ENCODE measurements around the gene EHBP1.
"Not testable (repeated sequence)": the region's sequence is repeated elsewhere in the genome, so short reads cannot be mapped to it uniquely, and the experiment has no call there.

Gene EHBP1

DNA sequence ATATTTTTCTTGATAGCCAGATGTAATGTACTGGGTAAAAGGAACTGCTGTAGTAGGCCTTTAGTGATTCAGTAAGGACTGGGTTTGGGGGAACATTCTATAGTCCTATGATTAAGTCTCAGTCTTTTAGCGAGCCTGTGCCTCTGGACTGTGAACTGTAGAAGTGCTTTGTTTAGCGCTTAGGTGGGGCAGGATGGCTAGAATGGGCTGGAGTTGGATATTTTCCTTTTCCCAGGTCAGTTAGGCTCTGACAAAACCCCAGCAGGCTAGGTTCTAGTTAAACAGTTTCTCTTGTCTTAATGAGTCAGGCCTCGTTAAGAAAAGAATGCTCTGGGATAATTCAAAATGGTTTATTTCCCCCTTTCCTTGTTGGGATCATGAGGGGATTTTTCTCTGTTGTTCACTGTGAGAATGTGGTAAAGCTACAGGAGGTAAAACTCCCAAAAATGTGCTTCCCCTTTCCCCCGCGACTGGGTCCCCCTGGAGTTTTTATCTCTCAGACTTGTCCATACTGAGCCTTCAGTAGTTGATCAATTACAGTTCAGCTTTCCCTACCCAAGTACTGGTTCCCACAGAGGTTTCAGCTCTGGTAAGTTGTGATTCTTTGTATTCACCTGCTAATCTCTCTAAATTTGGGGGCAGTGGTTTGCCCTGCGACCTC, 31.5 kb downstream of the EHBP1 start:
- no peak for DNase-seq

DNA sequence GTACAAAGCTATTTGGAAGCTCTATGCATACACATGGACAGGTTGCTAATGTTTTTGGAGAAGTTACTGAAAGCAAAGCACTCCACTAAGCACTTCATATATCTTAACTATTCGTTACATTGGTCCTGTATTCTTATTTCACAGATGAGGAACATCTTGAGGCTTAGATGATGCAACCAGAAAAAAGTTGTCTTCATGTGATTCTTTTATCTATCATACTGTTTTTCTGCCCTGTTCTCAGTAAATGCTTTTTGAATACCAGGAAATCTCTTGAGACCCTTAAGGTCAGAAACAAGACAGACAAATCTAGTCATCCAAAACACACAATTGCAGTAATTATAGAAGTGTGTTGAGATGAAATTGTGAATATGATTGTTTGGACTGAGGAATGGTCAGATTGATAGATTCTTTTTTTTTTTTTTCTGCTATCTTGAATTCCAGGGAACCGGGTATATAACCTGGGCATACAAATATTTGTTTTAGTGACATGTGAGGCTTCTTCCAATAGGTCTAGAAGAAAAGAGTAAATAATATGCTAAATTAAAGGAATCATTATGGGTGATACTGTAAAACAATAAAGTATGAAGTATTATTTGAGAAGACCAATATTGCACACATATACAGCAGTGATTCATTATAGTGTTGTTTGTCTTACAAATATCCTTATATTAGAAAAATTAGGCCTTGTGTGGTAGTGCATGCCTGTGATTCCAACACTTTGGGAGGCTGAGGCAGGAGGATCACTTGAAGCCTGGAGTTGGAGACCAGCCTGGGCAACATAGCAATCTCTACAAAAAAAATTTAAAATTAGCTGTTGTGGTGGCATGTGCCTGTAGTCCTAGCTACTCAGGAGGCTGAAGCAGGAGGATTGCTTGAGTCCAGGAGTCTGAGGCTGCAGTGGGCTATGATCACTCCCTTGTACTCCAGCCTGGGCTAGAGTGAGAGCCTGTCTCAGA, 33.7 kb downstream of the EHBP1 start:
- no peak for DNase-seq

DNA sequence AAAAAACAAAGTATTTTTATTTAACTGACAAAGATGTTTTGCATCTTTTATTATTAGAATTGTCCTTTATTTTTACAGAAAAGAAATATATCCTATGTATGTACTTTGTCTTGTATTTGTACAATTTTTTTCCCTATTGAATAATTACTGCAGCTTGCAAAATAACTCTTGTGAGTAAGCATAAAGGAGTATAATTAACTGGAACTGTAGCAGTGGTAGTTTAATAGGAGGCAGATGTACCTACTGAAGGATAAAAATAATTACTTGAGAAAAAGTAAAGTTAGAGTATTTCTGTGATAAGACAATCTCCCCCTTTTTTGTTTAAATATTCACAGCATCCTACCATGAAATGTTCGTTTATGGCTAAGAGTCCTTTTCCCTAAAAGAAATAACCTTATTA, 34.7 kb downstream of the EHBP1 start:
- DNase-seq, result no peak

DNA sequence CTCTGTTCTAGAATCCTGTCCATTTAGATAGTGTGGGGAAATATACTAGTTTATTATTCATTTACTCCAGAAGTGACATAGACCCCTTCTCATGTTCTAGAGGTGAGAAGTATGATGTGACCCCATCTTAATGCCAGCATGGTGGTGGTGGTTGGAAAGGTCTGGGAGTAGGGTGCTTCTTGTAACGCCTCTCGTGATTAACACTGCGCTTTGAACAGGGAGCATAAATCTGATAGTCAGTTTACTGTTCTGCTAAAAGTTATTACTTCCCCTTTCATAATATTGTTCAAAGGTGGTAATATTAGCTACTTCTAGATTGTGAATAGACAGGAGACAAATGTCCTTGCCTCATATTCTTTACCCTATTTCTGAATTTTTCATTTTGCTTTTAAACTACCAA, 35.6 kb downstream of the EHBP1 start:
- no peak for DNase-seq

DNA sequence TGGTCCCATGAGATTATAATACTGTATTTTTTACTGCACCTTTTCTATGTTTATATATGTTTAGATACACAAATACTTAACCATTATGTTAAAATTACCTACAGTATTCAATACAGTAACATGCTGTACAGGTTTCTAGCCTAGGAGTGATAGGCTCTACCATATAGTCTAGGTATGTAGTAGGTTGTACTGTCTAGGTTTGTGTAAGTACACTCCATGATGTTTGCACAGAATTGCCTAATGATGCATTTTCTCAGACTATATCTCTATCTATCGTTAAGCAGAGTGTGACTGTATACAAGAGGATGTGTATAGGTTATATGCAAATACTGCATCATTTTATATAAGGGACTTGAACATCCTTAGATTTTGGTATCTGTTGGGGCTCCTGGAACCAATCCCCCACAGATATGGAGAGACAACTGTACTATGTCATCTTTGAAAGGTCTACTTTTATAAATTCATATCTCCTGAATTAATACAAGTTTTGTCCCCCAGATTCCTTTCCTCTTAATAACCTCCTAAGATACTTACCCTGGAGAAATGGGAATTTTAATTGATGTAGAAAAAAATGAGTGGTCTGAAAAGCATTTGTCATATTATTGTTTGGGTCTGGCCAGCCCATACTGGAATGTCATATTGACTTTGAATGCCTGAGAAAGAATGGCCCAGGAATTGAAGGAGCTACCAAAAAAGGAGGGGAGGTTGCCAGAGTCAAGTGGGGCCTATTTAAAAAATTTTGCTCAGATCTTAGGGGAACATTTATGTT, 36.6 kb downstream of the EHBP1 start:
- DNase-seq, result no peak

DNA sequence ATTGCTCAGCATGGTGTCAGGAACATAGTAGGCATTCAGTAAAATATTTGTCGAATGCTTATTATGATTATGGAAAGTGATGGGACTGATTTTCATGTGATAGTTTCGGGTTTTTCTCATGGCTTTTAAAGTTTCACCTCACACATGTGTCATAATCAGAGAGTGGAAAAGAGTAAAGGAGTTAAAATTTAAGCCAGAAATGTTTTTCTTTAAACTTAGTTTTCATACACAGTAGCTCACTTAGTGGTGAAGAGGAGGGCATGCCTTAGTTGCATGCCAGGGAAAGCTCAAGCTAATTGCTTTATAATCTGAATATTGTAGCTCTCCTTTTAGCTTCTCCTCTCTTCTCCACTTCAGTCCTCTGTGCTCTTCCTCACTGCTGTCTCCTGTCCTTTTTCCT, 38.0 kb downstream of the EHBP1 start:
- no peak for DNase-seq

DNA sequence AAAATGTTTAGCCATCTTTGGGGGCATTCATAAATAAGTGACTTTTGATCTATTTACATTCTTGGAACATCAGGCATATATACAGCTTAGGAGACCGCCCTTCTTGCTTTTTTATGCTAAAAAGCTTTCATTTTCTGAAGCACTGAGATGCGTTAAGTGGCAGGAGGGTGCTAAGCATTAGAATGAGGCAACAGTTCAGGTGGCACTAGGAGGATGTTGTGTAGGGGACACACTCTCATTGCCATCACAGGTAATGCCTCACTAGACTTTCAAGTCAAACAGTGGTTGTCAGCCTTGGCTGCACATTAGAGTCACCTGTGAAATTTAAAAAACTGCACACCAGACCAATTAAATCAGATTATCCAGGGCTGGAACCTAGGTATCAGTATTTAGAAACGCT, 39.1 kb downstream of the EHBP1 start:
- no peak for DNase-seq

DNA sequence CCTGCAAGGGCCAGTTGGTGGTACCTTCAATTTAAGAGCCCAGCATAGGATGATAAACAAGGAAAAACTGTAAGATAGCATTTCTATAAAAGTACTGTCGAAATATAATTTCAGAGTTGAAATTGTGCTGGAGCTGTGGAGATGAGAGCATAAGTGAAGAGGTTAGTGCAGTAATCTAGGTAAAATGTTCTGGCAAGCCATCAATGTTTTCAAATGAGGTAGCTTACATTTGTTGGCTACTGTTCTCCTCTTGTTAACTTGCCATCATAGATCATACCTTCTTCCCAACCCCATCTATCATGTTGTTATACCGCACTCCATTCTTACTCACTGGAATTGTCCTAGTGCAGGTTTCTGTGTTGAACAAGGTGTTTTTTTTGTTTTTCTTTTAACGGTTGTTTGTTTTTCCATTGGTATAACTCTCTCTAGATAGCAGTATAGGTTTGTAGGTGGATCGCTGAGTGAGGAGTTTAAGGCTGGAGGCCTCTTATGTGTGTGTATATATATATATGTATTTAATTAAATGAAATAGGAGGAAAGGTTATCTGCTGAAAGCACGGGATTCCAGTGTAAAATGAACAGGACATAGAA, 40.5 kb downstream of the EHBP1 start:
- DNase-seq, result no peak

DNA sequence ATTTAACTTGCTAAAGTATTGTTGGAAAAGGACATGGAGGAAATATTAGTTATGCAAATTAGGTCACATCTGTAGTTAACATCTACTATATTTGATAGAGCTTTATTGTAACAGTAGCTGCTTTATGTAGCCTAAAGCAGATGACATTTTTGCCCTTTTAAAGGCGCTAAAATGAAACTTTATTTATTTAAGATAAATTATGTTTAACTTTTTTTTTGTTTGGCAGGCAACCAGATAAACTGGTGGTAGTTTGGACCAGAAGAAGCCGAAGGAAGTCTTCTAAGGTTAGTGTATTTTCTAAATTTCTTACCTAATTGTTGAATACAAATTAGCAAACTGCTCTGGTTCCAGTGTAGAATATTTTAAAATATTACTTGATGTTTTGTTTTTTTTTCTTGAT, 41.7 kb downstream of the EHBP1 start:
- DNase-seq, result no peak

DNA sequence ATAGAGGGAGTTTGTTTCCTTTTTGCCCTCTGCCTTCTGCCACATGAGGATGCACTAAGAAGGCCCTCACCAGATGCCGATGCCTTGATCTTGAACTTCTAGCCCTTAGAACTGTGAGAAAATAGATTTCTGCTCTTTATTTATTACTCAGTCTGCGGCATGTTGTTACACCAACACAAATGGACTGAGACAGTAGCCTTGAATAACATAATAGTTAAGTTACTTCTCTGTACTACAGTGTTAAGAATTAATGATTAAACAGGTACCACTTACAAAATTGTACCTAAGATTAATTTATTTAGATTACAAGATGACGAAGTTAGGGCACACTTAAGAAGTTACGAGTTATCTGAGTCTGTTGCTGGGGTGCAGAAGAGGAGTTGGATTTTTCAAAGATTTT, 42.4 kb downstream of the EHBP1 start:
- no peak for DNase-seq

DNA sequence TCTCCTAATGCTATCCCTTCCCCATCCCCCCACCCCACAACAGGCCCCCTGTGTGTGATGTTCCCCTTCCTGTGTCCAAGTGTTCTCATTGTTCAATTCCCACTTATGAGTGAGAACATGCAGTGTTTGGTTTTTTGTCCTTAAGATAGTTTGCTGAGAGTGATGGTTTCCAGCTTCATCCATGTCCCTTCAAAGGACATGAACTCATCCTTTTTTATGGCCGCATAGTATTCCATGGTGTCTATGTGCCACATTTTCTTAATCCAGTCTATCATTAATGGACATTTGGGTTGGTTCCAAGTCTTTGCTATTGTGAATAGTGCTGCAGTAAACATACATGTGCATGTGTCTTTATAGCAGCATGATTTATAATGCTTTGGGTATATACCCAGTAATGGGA, 43.6 kb downstream of the EHBP1 start:
- not testable (repeated sequence) for DNase-seq

DNA sequence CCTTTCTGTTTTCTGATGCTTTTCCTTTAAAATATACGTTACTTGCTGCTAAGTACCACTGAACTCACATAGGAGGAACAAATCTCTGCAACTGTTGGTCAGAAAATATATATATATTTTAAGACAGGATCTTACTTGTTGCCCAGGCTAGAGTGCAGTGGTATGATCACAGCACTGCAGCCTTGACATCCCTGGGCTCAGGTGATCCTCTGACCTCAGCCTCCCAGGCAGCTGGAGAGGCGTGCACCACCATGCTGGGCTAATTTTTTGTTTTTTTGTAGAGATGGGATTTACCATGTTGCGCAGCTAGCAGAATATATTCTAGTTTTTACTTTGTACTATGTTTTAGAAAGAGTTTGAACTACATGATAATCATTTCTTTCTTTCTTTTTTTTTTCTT, 51.5 kb downstream of the EHBP1 start:
- no peak for DNase-seq

DNA sequence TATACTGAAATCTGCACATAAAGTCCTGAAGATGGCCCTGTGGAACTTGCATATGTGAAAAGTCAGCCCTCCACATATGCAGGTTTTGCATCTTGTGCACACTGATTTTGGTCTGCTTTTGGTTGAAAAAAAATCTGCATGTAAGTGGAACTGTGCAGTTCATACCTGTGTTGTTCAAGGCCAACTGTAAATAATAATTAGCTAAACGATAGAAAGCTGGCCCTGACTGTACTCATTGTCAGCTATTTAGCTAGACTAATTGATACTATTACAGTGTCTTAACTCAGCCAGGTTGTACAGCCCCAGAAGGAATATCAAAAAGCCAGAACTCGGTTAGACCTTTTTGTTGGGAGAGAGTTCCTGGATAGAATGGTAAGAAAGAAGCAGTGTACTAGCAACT, 54.5 kb downstream of the EHBP1 start:
- DNase-seq, result no peak

DNA sequence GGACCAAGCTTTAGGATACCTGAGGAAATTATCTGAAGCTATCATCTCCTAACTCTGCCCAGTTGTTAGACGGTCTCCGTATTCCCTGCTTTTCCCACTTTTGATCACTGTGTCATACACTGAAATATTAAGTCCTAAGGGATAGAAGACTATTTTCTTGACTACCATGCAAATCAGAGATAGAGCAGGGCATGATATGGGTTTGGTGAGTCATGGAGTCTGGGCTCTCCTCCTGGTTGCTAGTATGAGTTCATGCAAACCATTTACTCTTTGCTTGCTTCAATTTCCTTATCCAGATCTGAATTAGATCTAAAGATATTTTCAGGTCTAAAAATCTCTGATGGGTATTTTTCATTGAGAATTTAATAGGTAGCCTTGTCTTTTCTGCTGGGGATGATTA, 55.0 kb downstream of the EHBP1 start:
- no peak for DNase-seq

DNA sequence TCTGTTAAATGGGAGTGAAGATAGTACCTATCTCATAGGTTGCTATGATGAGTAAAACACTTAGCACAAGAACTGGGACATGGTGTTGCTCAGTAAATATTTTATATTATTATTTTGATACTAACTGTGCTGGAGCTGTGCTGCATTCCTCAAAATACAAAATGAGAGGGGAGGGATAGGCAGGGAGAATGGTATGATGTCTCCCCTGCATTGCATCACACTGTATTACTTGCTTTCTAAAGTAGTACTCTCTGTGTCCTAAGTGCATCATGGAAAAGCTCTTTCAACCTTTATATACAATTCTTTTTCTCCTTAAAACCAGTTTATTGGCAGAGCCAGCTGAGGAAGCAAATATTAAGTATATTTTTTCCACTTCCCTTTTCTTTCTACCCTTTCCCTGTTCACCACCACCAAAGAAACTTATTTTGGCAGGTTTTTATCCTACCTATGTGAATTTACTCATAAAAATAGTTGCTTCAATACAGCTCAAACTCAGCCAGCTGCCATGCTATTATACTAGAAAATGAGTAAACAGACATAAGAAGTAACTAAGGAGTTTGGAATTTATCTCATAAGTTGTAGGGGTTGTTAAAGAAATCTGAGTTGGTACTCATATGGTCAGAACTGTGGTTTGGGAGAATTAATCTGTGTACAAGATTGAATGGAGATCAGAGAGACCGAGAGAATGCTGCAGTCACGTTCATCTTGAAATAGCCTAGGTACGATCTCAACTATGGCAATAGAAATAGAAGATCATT, 60.3 kb downstream of the EHBP1 start:
- DNase-seq, result no peak

DNA sequence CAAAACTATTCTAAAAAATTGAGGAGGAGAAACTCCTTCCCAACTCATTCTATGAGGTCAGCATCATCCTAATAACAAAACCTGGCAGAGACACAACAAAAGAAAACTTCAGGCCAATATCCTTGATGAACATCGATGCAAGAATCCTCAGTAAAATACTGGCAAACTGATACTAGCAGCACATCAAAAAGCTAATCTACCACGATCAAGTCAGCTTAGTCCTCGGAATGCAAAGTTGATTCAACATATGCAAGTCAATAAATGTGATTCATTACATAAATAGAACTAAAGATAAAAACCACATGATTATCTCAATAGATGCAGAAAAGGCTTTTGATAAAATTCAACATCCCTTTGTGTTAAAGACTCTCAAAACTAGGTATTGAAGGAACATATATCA, 63.1 kb downstream of the EHBP1 start:
- no peak for DNase-seq

DNA sequence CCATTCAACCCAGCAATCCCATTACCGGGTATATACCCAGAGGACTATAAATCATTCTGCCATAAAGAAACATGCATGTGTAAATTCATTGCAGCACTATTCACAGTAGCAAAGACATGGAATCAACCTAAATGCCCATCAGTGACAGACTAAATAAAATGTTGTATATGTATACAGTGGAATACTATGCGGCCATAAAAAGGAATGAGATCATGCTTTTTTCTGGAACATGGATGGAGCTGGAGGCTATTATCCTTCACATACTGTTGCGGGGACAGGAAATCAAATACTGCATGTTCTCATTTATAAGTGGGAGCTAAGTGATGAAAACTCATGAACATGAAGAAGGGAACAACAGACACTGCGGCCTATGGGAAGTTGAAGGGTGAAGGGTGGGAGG, 65.1 kb downstream of the EHBP1 start:
- DNase-seq, result no peak

DNA sequence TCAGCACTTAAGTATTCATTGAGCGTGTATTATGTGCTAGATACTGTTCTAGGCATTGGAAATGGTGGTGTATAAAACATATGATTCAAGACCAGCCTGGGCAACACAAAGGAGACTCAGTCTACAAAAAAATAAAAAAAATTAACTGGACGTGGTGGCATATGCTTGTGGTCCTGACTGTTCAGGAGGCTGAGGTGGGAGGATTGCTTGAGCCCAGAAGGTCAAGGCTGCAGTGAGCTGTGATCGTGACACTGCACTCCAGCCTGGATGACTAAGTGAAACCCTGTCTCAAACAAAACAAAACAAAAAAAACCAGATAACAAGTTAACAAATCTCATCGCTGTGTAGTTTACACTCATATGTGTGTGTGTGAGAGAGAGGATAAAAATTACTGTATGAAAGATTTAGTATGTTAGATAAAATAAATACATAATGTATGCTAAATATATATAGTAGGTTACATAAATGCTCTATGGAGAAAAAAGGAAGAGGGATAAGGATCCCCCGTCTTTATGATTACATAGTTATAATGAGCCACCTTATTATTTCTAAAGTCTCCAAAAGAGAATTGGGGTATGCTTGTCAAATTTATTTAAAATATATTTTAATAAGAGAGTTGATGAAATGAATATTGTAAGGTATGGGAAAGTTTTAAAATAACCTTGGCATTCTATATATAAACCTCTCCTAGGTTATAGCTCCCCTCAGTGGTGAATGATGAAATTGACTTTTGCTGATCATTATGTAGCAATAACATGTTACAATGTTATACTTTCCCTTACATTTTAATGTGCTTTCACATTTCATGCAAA, 69.2 kb downstream of the EHBP1 start:
- DNase-seq, result no peak

DNA sequence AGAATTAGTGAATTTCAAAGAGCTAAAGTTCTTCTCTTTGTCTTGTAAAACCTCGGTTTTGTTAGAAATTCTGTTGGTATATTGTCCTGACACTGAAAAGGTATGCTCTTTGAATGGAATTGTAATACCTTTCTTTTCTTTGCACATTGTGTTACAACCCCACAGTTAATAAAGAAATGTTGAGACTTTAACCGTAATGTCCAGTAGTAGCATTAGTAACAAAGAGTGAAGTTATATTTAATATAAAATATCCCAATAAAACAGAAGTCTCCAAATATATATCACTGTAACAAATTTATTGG, 69.8 kb downstream of the EHBP1 start:
- DNase-seq, result no peak

DNA sequence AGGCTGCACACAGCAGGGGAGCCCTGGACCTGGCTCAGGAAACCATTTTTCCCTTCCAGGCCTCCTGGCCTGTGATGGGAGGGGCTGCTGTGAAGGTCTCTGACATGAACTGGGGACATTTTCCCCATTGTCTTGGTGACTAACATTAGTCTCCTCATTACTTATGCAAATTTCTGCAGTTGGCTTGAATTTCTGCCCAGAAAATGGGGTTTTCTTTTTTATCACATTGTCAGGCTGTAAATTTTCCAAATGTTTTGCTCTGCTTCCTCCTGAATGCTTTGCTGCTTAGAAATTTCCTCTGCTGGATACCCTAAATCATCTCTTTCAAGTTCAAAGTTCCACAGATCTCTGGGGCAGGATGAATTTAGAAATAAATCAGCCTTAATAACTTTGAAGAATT, 78.2 kb downstream of the EHBP1 start:
- no peak for DNase-seq

DNA sequence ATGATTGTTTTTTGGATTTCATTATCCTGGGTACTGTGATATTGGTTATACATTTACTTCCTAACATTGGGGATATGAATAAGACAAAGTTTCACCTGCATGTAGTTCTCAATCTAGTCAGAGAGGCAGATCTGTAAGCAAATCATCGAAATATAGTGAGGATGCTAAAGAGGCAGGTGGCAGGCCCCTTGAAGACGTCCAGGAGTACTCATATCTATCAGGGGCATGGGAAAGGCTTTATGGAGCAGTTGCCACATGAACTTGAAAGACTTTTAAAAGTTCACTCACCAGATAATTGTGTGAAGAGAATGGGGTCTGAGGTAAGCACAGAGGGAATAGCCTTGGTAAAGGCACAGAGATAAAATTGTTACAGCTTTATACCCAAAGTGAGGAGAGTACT, 78.8 kb downstream of the EHBP1 start:
- DNase-seq, result no peak

DNA sequence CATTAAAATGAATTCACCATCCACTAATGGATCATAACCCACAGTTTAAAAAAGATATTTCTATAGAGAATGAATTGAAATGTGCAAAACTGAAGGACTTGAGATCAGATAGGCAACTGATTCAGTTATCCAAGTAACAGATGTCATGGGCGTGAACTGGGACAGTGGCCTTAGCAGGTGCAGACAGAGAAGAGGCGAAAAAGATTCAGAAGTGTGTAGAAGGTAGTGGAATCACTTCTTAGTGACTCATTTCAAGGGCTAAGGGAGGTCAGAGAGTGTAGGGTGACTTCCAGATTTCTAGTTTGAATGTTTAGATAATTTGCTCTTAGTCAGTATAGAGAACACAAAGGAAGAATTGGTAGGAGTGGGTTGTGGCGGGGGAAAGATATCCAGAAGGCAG, 79.7 kb downstream of the EHBP1 start:
- DNase-seq, result no peak
